GM23338 (cell line): ENCODE data around the gene CYSLTR2. TPM values are rescaled to one million over a fixed set of nuclear protein-coding genes. Genes with fewer than 3 reads are reported as not detected.

Experiments
- ATAC-seq: fragments of 200-7000 bp; cut with Tn5 transposase; 3 replicates; pipeline ENCODE4 v1.9.1; 2020
- DNase-seq: peaks from one replicate; pipeline ENCODE4 v3.0.0-alpha.2; 2015; ENCODE audit warnings: low spot score
- H2AFZ ChIP-seq: fragments of 200-600 bp; sonication (generic); 2 replicates; pipeline ENCODE4 v1.8.0; 2016; ENCODE audit warnings: antibody characterized with exemption, mild to moderate bottlenecking, moderate library complexity
- H3F3A ChIP-seq: fragments of 200-600 bp; sonication (generic); replicated peaks from 2 replicates; pipeline ENCODE4 v1.8.0; 2017; ENCODE audit warnings: antibody characterized with exemption, mixed run types, low read depth
- H3K27ac ChIP-seq: fragments of 200-600 bp; sonication (generic); 2 replicates; pipeline ENCODE4 v1.6.1; 2016; ENCODE audit warnings: low read depth
- H3K27me3 ChIP-seq: fragments of 200-600 bp; sonication (generic); 2 replicates; pipeline ENCODE4 v1.8.0; 2016; ENCODE audit warnings: mild to moderate bottlenecking, mixed run types, moderate library complexity; ENCODE audit not compliant: insufficient read depth
- H3K36me3 ChIP-seq: fragments of 200-600 bp; sonication (generic); 2 replicates; pipeline ENCODE4 v1.8.0; 2016; ENCODE audit warnings: mild to moderate bottlenecking; ENCODE audit not compliant: insufficient read depth
- H3K4me1 ChIP-seq: fragments of 200-600 bp; sonication (generic); 2 replicates; pipeline ENCODE4 v1.8.0; 2016; ENCODE audit warnings: mild to moderate bottlenecking, moderate library complexity; ENCODE audit not compliant: insufficient read depth
- H3K4me2 ChIP-seq: fragments of 200-600 bp; sonication (generic); 2 replicates; pipeline ENCODE4 v1.7.1; 2017; ENCODE audit warnings: mixed run types
- H3K4me3 ChIP-seq: fragments of 200-600 bp; sonication (generic); 2 replicates; pipeline ENCODE4 v1.6.1; 2016; ENCODE audit warnings: mixed run types
- H3K79me2 ChIP-seq: fragments of 200-600 bp; sonication (generic); replicated peaks from 2 replicates; pipeline ENCODE4 v1.8.0; 2017; ENCODE audit warnings: mild to moderate bottlenecking; ENCODE audit not compliant: insufficient read depth
- H3K9me2 ChIP-seq: fragments of 200-600 bp; sonication (generic); 2 replicates; pipeline ENCODE4 v1.8.0; 2017; ENCODE audit not compliant: insufficient read depth
- H4K20me1 ChIP-seq: fragments of 200-600 bp; sonication (generic); replicated peaks from 2 replicates; pipeline ENCODE4 v1.8.0; 2017; ENCODE audit warnings: mild to moderate bottlenecking; ENCODE audit not compliant: insufficient read depth
- H3K27ac Mint-ChIP-seq: 2 replicates; pipeline ENCODE4 v1.8.0; 2020; ENCODE audit warnings: inconsistent platforms, mild to moderate bottlenecking, moderate library complexity, mixed read lengths
- H3K27me3 Mint-ChIP-seq: 3 replicates; pipeline ENCODE4 v1.8.0; 2022; ENCODE audit warnings: low read depth, mild to moderate bottlenecking, moderate library complexity, mixed read lengths, inconsistent platforms; ENCODE audit not compliant: insufficient read depth, poor library complexity
- H3K36me3 Mint-ChIP-seq: 3 replicates; pipeline ENCODE4 v1.8.0; 2021; ENCODE audit warnings: low read depth, mild to moderate bottlenecking, inconsistent platforms, moderate library complexity, mixed read lengths
- H3K4me1 Mint-ChIP-seq: 3 replicates; pipeline ENCODE4 v1.8.0; 2020; ENCODE audit warnings: mild to moderate bottlenecking, inconsistent platforms, mixed read lengths
- H3K4me3 Mint-ChIP-seq: 3 replicates; pipeline ENCODE4 v1.8.0; 2021; ENCODE audit warnings: moderate library complexity, mild to moderate bottlenecking, inconsistent platforms, mixed read lengths
- H3K9me3 Mint-ChIP-seq: 3 replicates; pipeline ENCODE4 v1.8.0; 2020; ENCODE audit warnings: moderate library complexity, mild to moderate bottlenecking, inconsistent platforms, mixed read lengths
- EZH2 ChIP-seq: fragments of 200-600 bp; sonication (generic); IDR thresholded peaks from one replicate; pipeline ENCODE4 v1.8.0; 2017; ENCODE audit warnings: antibody characterized with exemption, mild to moderate bottlenecking, low read depth; ENCODE audit not compliant: unreplicated experiment
- EZH2phosphoT487 ChIP-seq: fragments of 200-600 bp; sonication (generic); IDR thresholded peaks from one replicate; pipeline ENCODE4 v1.8.1; 2018; ENCODE audit warnings: antibody characterized with exemption; ENCODE audit not compliant: unreplicated experiment
- JUNB ChIP-seq: IDR thresholded peaks from one replicate; pipeline ENCODE4 v1.6.1; 2016; ENCODE audit warnings: antibody characterized with exemption; ENCODE audit not compliant: unreplicated experiment
- NANOG ChIP-seq: IDR thresholded peaks from 2 replicates; pipeline ENCODE4 v1.6.1; 2016; ENCODE audit warnings: antibody characterized with exemption, borderline replicate concordance
- POLR2AphosphoS5 ChIP-seq: IDR thresholded peaks from 2 replicates; pipeline ENCODE4 v1.6.1; 2016; ENCODE audit warnings: antibody characterized with exemption, low read depth
- STAT1 ChIP-seq: IDR thresholded peaks from one replicate; pipeline ENCODE4 v1.6.1; 2016; ENCODE audit warnings: antibody characterized with exemption; ENCODE audit not compliant: unreplicated experiment
- ZNF114 ChIP-seq: fragments of 250-450 bp; sonication (Bioruptor Pico); IDR thresholded peaks from 2 replicates; pipeline ENCODE4 v1.5.0; 2020; ENCODE audit warnings: mild to moderate bottlenecking, moderate library complexity
- ZNF331 ChIP-seq: fragments of 250-450 bp; sonication (Bioruptor Pico); IDR thresholded peaks from 2 replicates; pipeline ENCODE4 v1.5.0; 2020; ENCODE audit warnings: low read depth, mild to moderate bottlenecking, moderate library complexity
- polyA plus RNA-seq: library from polyadenylated mRNA; unstranded; fragments of >200 nt; fragmentation: Nextera tagmentation; extraction: Ambion mirVana; gene quantifications from 2 replicates; pipeline ENCODE4 v1.2.1, GENCODE V29; 2016
- total RNA-seq: library from RNA; depleted of rRNA; stranded (reverse); fragments of >200 nt; shearing (Covaris generic); gene quantifications from 2 replicates; pipeline ENCODE4 v1.2.3, GENCODE V29; 2014
- TF ChIP-seq, protein P1 (sequence below): IDR thresholded peaks from 2 replicates; pipeline ENCODE4 v1.6.1; 2016; ENCODE audit warnings: antibody characterized with exemption
- TF ChIP-seq, protein P2 (sequence below), 2 experiments: fragments of 200-600 bp in 1 of 2; sonication (generic) in 1 of 2; conservative IDR thresholded peaks; 2 replicates each; pipeline versions ENCODE4 v1.5.1 to v1.6.1; 2016 to 2017; ENCODE audit warnings: antibody characterized with exemption in 2 of 2, low read depth in 2 of 2, mild to moderate bottlenecking in 2 of 2, moderate library complexity in 1 of 2

Gene CYSLTR2
- total and polyA plus RNA-seq, 2 experiments from 2014 or later: not detected

DNA sequence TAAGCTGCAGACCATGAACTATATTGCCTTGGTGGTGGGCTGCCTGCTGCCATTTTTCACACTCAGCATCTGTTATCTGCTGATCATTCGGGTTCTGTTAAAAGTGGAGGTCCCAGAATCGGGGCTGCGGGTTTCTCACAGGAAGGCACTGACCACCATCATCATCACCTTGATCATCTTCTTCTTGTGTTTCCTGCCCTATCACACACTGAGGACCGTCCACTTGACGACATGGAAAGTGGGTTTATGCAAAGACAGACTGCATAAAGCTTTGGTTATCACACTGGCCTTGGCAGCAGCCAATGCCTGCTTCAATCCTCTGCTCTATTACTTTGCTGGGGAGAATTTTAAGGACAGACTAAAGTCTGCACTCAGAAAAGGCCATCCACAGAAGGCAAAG, 53.7 kb downstream of the CYSLTR2 start:
- H3K27me3 ChIP-seq: no peaks in the 10 kb centered on the region
- H3K9me2 ChIP-seq: peaks cover 4% of the 10 kb centered on the region; the same call in 1 of the 2 replicates
- TF ChIP-seq POLR2AphosphoS5 (no peak), ZNF114 (CRISPR knock-in tag) (no peak), STAT1 (no peak), NANOG (no peak), ZNF331 (no peak), JUNB (no peak), EZH2 (no peak), EZH2phosphoT487 (no peak)
- TF ChIP-seq, protein P1, sequence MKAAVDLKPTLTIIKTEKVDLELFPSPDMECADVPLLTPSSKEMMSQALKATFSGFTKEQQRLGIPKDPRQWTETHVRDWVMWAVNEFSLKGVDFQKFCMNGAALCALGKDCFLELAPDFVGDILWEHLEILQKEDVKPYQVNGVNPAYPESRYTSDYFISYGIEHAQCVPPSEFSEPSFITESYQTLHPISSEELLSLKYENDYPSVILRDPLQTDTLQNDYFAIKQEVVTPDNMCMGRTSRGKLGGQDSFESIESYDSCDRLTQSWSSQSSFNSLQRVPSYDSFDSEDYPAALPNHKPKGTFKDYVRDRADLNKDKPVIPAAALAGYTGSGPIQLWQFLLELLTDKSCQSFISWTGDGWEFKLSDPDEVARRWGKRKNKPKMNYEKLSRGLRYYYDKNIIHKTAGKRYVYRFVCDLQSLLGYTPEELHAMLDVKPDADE: no peak
- Mint-ChIP-seq H3K4me3 (no peak overlapping the region), H3K9me3 (peaks cover 27% of the 10 kb centered on the region), H3K27me3 (peaks cover 4% of the 10 kb centered on the region), H3K4me1 (peaks cover 8% of the 10 kb centered on the region; the same call in 2 of the 3 replicates), H3K36me3 (peaks cover 16% of the 10 kb centered on the region; the same call in 2 of the 3 replicates), H3K27ac (no peak overlapping the region)
- no peak overlapping the region for H2AFZ ChIP-seq
- no peaks in the 10 kb centered on the region for H3K4me1 ChIP-seq
- H3K4me2 ChIP-seq: no peak overlapping the region
- no peak overlapping the region for H3K27ac ChIP-seq
- H3K36me3 ChIP-seq: no peaks in the 10 kb centered on the region
- DNase-seq: no peak
- ATAC-seq: no peak
- H4K20me1 ChIP-seq: no peaks in the 10 kb centered on the region
- H3K4me3 ChIP-seq: no peak overlapping the region
- H3F3A ChIP-seq: no peaks in the 10 kb centered on the region
- no peaks in the 10 kb centered on the region for H3K79me2 ChIP-seq

DNA sequence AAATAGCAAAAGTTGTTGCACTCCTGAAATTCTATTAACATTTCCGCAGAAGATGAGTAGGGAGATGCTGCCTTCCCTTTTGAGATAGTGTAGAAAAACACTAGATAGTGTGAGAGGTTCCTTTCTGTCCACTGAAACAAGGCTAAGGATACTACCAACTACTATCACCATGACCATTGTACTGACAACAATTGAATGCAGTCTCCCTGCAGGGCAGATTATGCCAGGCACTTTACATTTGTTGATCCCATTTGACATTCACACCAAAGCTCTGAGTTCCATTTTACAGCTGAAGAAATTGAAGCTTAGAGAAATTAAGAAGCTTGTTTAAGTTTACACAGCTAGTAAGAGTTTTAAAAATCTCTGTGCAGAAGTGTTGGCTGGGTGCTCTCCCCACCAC, 55.0 kb downstream of the CYSLTR2 start:
- Histone ChIP-seq H3K27ac (no peak overlapping the region), H2AFZ (peak overlapping the region; percentile 28; the same call in 1 of the 2 replicates), H3K9me2 (peaks cover 4% of the 10 kb centered on the region; the same call in 1 of the 2 replicates), H3K4me2 (no peak overlapping the region), H3K79me2 (no peaks in the 10 kb centered on the region), H3K4me3 (no peak overlapping the region), H4K20me1 (no peaks in the 10 kb centered on the region), H3K36me3 (no peaks in the 10 kb centered on the region), H3F3A (no peaks in the 10 kb centered on the region), H3K27me3 (no peaks in the 10 kb centered on the region), H3K4me1 (no peaks in the 10 kb centered on the region)
- Mint-ChIP-seq H3K4me3 (no peak overlapping the region), H3K9me3 (peaks cover 35% of the 10 kb centered on the region), H3K27ac (no peak overlapping the region), H3K27me3 (peaks cover 5% of the 10 kb centered on the region), H3K36me3 (peaks cover 18% of the 10 kb centered on the region), H3K4me1 (peaks cover 8% of the 10 kb centered on the region; the same call in 2 of the 3 replicates)
- DNase-seq (no peak), ATAC-seq (peak; percentile 59)
- TF ChIP-seq JUNB (no peak), ZNF114 (CRISPR knock-in tag) (no peak), EZH2 (no peak), EZH2phosphoT487 (no peak), NANOG (no peak), STAT1 (no peak), POLR2AphosphoS5 (no peak)
- TF ChIP-seq, protein P2, sequence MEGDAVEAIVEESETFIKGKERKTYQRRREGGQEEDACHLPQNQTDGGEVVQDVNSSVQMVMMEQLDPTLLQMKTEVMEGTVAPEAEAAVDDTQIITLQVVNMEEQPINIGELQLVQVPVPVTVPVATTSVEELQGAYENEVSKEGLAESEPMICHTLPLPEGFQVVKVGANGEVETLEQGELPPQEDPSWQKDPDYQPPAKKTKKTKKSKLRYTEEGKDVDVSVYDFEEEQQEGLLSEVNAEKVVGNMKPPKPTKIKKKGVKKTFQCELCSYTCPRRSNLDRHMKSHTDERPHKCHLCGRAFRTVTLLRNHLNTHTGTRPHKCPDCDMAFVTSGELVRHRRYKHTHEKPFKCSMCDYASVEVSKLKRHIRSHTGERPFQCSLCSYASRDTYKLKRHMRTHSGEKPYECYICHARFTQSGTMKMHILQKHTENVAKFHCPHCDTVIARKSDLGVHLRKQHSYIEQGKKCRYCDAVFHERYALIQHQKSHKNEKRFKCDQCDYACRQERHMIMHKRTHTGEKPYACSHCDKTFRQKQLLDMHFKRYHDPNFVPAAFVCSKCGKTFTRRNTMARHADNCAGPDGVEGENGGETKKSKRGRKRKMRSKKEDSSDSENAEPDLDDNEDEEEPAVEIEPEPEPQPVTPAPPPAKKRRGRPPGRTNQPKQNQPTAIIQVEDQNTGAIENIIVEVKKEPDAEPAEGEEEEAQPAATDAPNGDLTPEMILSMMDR (conservative IDR thresholded peaks at IDR 0.05; ENCODE audit: low read depth in 2 of 2): no peak
